ENCODE measurements around the gene PRKG1.
"Not testable (repeated sequence)": the region's sequence is repeated elsewhere in the genome, so short reads cannot be mapped to it uniquely, and the experiment has no call there.

Gene PRKG1

DNA sequence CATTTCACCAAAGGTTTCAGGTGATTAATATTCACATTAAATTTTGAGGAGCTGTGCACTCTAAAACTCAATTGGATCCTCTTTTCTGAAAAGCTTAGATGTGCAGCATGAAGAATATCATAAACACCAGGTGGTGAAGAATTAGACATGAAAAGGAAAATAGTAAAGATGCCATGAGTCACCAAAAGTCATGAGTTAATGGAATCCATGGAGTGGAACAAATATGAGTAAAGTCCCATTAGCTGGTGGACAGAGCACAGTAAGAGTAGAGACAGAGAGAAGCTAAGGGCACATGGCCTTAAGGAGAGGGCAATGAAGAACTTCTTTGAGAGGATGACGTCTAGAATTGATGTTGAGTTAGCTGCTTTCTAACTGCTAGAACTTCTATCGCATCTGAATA lies 353.5 kb downstream of the PRKG1 start:
- DNase-seq (ENCODE audit: low read depth) = no peak

DNA sequence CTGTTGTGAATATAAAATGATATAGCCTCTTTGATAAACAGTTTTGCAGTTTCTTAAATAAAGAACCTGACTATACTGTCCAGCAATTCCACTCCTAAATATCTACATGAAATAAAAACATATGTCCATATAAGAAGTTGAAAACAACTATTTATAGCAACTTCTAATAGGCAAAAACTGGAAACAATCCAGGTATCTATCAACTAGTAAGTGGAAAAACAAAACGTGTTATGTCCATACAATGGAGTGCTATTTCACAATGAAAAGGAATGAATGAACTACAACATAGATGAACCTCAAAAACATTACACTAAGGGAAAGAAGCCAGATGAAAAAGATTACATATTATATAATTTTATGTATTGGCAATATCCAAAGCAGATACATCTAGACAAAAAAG lies 356.2 kb downstream of the PRKG1 start:
- DNase-seq (ENCODE audit: low read depth) = no peak

DNA sequence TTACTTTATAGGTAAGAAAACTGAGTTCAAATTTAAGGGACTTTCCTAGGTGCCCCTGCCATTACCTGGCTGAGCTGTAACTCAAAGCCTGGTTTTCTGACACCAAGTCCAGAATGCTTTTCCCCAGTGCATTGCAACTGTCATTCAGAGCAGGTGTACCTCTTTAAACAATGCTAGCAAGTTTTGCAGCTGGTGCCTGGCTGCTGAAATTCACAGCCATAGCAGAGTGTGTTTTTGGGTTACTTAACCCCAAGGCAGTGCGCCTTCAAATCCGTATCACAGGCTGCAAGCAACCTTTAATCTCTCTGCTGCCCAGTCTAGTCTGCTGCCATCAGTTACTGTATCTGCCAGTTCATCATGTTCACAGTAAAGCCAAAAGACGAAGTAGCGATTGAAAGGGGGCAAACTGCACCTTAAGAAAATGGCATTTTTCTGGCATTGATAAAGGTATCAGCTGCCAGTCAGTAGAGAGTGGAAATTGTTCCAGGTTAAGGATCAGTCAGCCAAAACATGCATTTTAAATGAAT lies 359.7 kb downstream of the PRKG1 start:
- no peak for DNase-seq (ENCODE audit: low read depth)

DNA sequence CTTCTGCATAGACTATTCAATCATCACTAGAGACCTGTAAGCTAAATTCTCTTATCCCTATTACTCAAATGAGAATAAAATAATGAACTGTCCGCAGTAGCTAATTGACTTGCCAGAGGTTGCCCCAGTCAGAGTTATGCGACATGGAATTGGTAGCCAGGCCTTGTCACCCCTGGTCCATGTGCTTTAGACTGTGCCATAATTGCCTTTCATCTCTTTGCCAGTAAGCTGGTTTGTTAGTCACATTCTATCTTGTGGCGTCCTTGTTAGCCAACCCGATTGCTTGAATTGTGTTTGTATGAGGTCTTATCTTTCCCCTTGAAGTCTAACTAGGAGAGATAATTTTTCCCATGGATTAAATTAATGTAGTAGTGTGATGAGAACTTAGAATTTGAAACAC lies 362.5 kb downstream of the PRKG1 start:
- DNase-seq (ENCODE audit: low read depth) = no peak

DNA sequence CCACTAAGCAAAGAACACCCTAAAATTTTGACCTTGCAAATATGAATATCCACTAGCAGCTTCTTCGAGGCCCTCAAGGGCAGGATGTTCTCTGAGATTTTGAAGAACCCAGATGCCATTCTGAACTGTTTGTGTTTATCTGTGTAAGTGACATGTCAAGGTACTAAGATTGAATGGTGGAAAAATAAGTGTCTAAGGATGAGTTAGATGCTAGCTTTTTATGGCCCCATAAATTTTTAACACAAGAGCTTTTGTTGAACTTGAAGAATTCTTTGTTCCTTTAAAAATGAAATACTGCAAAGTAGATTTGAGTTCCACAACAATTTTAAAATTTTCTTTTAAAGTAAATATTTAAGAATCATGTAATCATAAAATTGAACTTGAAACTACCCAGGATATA lies 365.4 kb downstream of the PRKG1 start:
- no peak for DNase-seq (ENCODE audit: low read depth)

DNA sequence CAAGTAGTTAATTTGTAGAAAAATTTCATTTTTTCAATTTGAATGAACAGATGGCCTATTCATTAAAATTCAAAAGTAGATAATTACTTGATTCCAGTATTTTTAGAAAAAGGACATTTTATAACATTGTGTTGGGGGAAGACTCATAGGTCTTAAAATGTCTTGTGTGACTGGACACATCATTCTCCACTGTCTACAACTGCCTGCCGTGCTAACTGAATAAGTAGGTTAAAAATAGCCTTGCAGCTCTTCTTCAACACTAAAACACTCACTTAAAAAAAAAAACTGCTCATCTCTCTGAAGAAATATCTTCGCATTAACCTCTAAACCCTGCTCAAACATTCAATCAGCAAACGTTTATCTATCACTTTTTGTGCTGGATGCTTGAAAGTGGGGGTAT lies 371.3 kb downstream of the PRKG1 start:
- DNase-seq (ENCODE audit: low read depth) = no peak

DNA sequence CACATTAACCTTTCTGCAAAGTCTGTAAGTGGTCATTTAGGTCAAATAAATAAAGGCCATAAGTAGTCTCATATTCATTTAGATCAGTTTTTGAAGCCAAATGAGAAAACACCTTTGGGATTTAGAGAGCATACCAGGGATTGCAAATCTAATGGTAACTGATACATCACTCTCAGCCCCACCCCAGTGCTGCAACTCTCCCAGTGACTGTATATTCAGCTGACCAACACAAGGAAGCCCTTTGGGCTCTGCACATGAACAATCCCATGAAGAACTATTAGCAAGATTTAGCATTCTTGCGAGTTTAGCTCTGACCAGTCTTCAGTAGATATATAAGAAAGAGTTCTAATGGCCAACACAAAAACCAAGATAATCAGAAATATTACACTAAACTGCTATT lies 372.8 kb downstream of the PRKG1 start:
- no peak for DNase-seq (ENCODE audit: low read depth)

DNA sequence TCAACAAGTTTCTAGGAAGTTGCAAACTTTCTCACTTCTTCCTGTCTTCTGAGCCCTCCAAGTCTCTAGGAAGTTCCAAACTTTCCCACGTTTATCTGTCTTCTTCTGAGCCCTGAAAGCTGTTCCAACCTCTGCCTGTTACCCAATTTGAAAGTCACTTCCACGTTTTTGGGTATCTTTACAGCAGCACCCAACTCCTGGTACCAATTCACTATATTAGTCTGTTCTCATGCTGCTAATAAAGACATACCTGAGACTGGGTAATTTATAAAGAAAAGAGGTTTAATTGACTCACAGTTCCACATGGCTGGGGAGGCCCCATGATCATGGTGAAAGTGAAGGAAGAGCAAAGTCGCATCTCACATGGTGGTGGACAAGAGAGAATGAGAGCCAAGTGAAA lies 381.5 kb downstream of the PRKG1 start:
- not testable (repeated sequence) for DNase-seq (ENCODE audit: low read depth)

DNA sequence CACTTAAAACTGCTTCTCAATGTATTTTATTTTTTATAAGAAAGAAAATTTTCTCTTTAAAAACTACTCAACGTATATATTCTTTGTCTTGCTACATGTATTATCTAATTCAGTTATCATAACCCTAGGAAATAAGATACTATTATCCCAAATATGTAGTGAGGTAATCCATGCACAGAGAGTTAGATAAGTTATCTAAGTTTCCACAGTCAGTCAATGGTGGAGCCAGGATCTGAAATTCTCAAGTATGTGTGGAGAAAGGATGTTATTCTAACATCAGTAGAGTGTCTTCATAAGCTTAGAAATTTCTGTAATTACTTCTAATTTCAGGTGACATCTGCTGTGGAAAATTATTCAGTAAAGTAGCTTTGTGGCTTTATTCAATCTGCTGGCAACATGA lies 385.2 kb downstream of the PRKG1 start:
- no peak for DNase-seq (ENCODE audit: low read depth)

DNA sequence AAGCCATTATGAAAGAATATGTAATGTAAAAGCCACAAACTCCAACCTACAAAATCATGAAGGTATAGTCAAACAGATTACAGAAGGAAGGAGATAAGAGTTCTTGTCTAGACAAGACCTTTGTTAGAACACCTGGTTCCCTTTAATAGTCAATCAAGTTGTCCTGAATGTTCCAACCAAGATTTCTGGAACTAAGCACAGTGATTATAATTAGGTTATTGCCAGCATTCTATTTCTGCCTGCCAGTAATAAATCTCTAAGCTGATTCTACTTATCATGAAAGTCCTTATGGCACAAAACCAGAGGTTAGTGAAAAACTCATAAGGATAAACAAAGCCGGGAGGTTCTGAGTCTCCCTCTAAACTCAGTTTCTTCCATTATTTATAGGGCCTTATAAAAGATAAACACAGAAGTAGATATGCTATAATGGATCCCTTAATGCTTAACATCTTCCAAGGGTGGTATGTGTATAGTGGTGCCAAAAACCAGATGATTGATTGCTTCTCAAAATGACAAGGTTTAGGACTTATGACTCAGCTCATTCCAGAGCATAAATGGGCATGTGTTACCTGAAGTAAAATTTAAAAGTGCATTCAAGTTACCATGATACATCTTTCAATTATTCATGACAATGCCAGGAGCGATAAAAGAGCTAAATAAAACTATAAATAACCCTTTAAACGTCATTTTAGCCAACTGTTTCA lies 387.9 kb downstream of the PRKG1 start:
- no peak for DNase-seq (ENCODE audit: low read depth)

DNA sequence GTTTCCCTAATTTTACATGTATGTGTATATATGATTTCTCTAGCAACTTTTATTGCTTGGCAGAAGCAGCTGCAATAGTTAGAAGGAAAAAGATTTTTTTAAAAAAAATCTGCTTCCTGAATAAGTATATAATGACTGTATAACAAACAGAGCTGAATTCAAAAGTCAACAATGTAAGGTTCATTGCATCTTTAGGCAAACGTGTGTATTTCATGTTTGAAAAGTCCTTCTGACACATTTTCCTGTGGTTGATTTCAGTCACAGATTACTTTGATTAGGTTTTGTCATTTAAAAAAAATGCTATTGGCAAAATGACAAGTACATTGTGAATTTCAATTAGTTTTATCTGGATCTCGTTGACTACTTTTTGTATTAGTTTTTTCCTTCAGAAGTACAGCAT lies 394.1 kb downstream of the PRKG1 start:
- no peak for DNase-seq (ENCODE audit: low read depth)

DNA sequence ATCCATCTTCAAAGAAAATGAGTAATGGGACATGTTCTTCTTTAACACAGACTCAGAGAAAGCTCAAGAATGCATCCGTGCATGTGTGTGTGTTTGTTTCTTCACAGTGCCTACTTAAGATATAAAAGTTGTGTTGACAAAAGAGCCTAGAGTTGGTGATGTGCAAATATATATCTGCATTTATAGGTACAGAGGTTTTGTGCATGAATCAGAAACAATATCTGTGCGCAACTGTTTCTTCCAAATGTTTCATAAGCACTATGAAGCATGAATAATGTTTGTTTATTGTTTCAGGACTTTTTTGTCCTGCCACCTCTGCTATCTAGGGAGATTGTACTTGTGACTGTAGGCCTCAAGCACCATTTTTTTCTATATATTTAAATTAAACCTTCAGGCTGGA lies 395.4 kb downstream of the PRKG1 start:
- DNase-seq (ENCODE audit: low read depth) = no peak

DNA sequence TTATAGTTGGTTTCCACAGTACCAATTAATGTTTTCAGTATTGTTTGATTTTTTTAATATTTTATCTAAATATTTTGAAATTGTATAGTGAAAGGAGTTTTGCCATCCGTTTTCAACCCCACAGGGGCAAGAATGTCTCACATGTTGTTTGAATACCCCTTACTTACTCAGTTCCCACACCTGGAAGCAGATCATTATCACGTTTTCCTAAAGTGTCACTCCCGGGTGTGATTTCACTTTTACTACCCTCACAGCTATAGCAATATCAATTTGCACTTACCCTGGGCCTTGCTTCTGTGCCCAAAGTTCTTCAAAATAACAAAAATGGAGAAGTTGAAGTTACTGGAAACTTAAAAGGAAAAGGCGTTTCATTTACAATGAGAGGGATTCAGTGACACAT lies 397.0 kb downstream of the PRKG1 start:
- DNase-seq (ENCODE audit: low read depth) = no peak

DNA sequence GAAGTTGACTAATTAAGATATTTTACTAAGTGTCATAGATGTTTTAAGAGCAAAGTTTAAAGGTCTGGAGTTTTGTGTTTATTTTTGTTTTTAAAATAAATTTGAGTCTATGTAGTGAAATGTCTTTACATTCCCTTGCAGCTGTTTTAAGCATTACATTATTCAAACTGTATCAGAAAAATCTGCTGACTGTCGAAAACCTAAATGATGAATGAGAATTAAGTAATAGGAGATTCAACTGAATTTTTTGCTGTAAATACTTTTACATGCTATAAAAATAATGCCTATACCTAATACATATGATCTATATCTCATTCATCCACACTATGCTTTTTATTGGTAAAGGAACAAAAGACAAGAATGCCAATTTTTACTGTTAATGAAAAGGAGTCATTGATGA lies 397.9 kb downstream of the PRKG1 start:
- DNase-seq (ENCODE audit: low read depth) = no peak

DNA sequence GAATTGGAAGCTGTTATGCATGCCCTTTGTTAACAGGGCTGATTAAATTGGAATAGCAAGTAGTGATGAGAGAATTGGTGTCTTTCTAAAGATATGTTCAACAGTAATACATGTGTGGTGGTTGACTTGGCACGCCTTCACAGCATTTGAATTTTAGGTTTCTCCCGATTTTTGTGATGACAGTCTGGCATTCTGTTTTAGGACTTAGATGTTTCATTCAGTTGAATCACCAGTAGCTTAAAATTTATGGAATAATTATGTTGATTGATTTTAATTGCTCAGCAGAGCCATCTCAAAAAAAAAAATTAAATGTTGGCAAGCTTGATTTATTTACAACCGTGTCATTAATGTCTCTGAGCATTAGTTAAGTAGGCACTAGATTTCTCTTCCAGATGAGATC lies 405.4 kb downstream of the PRKG1 start:
- DNase-seq (ENCODE audit: low read depth) = no peak

DNA sequence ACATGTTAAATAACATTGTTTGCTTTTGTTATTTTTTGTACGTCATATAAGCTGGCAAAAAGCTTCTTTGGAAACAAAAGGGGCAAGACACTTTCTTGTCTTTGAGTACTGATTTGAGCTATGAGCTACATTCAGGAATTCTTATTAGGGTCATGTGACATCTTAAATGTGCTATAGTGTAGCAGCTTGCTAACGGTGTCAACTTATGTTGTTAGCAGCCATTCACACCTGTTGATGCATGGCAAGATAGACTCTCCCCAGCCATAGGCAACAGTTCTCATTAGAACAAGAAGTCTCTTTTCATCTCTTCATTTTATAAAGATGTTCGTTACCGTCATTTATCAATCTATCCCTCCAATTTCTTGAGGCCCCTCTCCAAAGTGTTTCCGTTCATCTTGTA lies 411.4 kb downstream of the PRKG1 start:
- DNase-seq (ENCODE audit: low read depth) = no peak

DNA sequence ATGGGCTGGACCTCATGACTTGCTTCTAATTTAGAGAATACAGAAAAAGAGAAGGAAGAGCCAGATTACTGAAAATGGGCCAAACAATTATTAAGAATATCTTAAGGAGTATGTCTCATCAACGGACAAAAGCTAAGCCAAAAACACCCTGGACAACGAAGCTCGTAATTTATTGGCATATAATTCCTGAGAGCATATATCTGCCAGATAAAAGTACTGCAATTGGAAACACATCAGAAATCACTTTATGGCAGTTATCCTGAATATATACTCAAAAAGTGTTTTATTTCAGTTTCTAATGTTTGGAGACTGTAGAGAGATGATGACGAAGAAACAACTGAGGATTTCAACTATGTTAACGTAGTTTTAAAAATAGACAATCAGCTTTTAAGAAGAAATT lies 413.3 kb downstream of the PRKG1 start:
- DNase-seq (ENCODE audit: low read depth) = no peak

DNA sequence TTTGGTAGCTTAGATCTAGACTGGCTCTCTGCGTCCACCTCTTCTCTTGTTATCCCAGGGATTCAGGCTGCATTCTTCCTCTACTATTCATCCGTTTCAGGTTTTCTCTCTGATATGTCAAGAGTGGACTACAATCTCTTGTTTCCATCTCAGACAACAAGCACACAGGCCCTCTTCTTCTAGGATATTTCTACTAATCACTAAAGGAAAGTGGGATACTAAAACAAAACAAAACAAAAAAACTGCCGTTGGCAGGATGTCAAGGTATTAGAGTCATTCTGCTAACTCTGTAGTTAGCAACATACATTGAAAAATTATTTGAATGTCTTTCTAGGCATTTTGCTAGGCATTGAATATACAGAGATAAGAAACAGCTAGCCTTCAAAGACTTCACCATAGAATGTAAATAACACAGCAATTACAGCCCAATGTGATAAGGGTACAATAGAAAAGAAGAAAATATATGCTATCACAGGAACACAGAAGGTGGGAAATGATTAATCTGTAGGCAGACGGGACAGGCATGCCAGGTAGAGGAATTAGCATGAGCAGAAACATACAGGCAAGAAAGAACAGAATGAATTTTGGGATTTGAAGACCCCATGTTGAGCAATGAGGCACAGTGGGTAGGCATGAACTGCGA lies 414.6 kb downstream of the PRKG1 start:
- DNase-seq (ENCODE audit: low read depth) = no peak

DNA sequence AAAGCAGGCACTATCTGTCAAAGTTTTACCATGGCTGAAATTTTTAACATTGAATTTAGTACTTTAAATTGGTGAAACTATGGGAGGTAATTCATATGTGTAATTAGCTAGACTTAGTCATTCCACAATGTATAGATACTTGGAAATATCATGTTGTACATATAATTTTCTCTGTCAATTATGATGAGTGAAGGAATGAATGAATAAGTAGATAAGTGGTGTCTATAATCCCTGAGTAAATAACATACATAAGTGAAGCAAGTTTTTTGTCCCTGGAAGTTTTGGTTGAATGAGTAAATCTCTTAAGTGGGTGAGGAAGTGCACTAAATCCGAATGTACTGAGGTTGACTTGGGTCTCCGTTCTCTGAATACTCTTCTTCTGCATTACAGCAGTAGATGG lies 424.1 kb downstream of the PRKG1 start:
- DNase-seq (ENCODE audit: low read depth) = no peak

DNA sequence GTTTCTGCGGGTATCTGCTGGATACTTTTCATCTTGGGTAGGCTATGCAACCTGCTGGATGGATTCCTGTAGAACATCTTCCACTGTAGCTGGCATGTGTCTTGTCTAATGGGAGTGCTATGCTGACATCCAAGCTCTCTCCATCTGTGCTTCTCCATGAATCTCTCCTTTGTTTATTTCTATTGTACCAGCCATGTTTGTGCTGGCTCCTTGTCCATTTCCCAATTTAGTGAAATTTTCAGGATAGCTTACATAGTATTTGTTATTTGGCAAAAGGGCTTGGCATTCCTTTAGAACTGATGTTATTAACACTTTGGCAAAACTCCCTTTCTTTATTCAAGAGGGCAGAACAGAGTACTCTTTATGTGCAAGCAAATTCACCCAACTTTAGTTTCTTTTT lies 427.1 kb downstream of the PRKG1 start:
- no peak for DNase-seq (ENCODE audit: low read depth)

DNA sequence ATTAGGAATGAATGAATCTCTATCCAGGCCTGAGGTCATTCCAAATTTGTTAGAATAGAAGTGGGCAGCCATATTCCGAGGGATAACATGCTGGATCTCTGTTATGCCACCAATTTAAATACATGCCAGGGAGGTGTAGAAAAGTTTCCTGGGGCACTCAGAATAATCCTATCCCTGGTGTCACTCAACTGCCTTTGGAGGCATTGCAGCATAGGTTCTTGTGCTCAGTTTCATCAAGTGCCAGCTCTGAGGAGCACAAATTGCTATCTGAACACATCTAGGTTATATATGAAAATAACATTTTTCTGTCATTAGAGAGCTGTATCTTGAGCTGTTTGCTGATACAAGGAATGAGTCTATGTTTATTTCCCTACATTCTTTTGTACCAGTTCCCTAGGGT lies 427.8 kb downstream of the PRKG1 start:
- DNase-seq (ENCODE audit: low read depth) = no peak

DNA sequence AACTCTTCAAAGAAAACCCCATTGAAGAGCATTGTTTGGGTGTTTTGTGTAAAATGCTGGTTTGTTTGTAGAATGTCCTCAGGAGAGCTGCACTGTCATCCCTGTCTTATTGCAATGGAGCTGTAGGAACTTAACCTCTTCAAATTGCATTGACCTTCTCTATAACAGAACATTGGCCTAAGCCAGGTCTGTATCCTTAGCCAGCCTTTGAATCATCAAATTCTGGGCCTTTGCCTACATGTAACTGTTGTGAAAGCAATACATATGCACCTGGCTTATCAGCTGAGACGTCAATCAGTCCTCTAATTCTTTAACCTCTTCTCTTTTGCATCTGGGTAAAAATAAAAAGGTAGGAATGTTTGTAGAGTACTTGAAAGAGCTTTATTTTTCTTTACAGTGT lies 429.1 kb downstream of the PRKG1 start:
- DNase-seq (ENCODE audit: low read depth) = no peak

DNA sequence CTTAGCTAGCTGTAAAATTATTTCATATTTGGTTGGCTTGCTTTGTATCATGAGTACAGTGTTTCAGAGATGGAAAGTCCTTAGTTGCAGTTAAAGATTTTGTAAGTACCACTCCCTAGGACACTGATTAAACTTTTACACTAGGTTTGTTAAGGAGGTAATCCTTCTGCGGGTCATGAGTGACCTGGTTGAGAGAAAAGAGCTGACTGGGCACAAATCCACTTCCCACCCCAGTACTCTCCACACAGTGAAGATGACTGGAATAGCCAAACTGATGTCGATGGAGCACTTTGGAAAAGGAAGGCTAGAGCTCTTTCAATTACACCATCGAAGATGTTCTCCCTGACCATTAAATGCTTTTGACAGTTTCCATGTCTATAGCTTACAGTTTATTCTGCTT lies 433.2 kb downstream of the PRKG1 start:
- DNase-seq (ENCODE audit: low read depth) = no peak

DNA sequence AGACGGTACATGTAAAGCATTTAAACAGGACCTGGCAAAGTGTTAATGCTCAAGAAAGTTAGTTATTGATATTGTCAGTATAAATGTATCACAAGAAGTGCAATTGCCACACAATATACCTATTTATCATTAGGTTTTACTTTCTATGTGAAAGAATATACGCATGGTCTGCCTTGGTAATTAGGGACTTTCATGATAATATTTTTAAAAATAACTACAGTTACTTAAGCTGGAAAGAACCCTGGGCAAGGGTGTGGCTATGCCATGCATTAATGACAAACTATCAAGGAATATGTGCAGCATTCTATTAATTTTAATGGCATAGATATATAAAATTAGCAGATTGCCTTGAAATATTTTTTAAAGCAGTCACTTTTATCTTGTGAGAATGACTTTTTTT lies 433.9 kb downstream of the PRKG1 start:
- no peak for DNase-seq (ENCODE audit: low read depth)

Data from stimulated activated CD4-positive, alpha-beta T cell treated with anti-CD3 and anti-CD28 coated beads, Interleukin-2, amount 100 ng/mL, for 4 hours (primary cell).